Panc1 (cell line): ENCODE data around the gene STAB2. TPM values are rescaled to one million over a fixed set of nuclear protein-coding genes. Genes with fewer than 3 reads are reported as not detected.

Experiments used
- ATAC-seq: fragments of 200-7000 bp; cut with Tn5 transposase; 2 replicates; pipeline ENCODE4 v1.9.1; 2020; ENCODE audit warnings: mild to moderate bottlenecking, moderate library complexity
- BruUV-seq: library from RNA; stranded (reverse); fragments of 400-500 nt; replicated peaks from 2 replicates; lab custom pipeline; 2021; lab: Mats Ljungman, UMichigan
- CTCF ChIA-PET: fragments of 300-600 bp; sonication (Branson Sonifier 250); formaldehyde crosslinking; loops from one replicate; lab custom pipeline; 2022; ENCODE audit warnings: antibody characterized with exemption; lab: Charles Lee
- POLR2A ChIA-PET: fragments of 300-600 bp; sonication (Branson Sonifier 250); formaldehyde crosslinking; loops from one replicate; lab custom pipeline; 2022; ENCODE audit warnings: antibody characterized with exemption; lab: Charles Lee
- DNase-seq: peaks from one replicate; pipeline ENCODE4 v3.0.0-alpha.2; 2010; ENCODE audit warnings: low read depth, low spot score
- H3K27ac ChIP-seq: 2 replicates; pipeline ENCODE4 v1.5.1; 2011; ENCODE audit warnings: mild to moderate bottlenecking, low read length, inconsistent platforms
- H3K27me3 ChIP-seq: fragments of 200-500 bp; sonication (Bioruptor generic); 2 replicates; pipeline ENCODE4 v1.6.0; 2014; ENCODE audit warnings: low read length, inconsistent platforms; ENCODE audit not compliant: control insufficient read depth, insufficient read depth
- H3K36me3 ChIP-seq: fragments of 200-500 bp; sonication (Bioruptor generic); 2 replicates; pipeline ENCODE4 v1.5.1; 2014; ENCODE audit warnings: inconsistent platforms, mild to moderate bottlenecking, low read length, moderate library complexity; ENCODE audit not compliant: control insufficient read depth, insufficient read depth
- H3K4me1 ChIP-seq: 2 replicates; pipeline ENCODE4 v1.5.1; 2011; ENCODE audit warnings: inconsistent platforms, mild to moderate bottlenecking, low read length, moderate library complexity; ENCODE audit not compliant: control insufficient read depth, insufficient read depth
- H3K4me3 ChIP-seq, 2 experiments: 2 replicates each; pipeline ENCODE4 v1.5.1; 2011 to 2012; ENCODE audit warnings: low read depth in 2 of 2, low read length in 2 of 2, mild to moderate bottlenecking in 2 of 2, inconsistent platforms in 1 of 2, moderate library complexity in 1 of 2
- H3K9me3 ChIP-seq: fragments of 200-500 bp; sonication (Bioruptor generic); 2 replicates; pipeline ENCODE4 v1.5.1; 2014; ENCODE audit warnings: low read depth, mild to moderate bottlenecking, inconsistent platforms, low read length, moderate library complexity; ENCODE audit not compliant: control insufficient read depth, insufficient read depth
- POLR2AphosphoS5 ChIP-seq: IDR thresholded peaks from 2 replicates; pipeline ENCODE4 v1.6.1; 2012; ENCODE audit warnings: mild to moderate bottlenecking, low read depth, low read length, moderate library complexity
- REST ChIP-seq, 2 experiments: IDR thresholded peaks; 2 replicates each; pipeline ENCODE4 v1.6.1; 2011 to 2012; ENCODE audit warnings: low read depth in 2 of 2, control low read depth in 1 of 2, low read length in 1 of 2, mild to moderate bottlenecking in 1 of 2, moderate library complexity in 1 of 2; ENCODE audit not compliant: insufficient read depth in 1 of 2
- SIN3A ChIP-seq: IDR thresholded peaks from 2 replicates; pipeline ENCODE4 v1.6.1; 2012; ENCODE audit warnings: low read depth, mild to moderate bottlenecking, low read length, moderate library complexity, borderline replicate concordance; ENCODE audit not compliant: insufficient read depth
- TCF7L2 ChIP-seq: IDR thresholded peaks from 2 replicates; pipeline ENCODE4 v1.6.1; 2011; ENCODE audit warnings: mild to moderate bottlenecking, low read depth, low read length, inconsistent platforms
- in situ Hi-C: cut with HindIII; loops from 2 replicates; pipeline ENCODE4 v1.10.0; 2016; ENCODE audit warnings: low sequenced_read_pairs, low pct_unique_long_range_greater_than_20kb
- intact Hi-C: fragments of 100-400 bp; cut with micrococcal nuclease; formaldehyde crosslinking; loops from one replicate; pipeline ENCODE4 v1.10.0; 2022; ENCODE audit not compliant: unreplicated experiment
- total RNA-seq: library from RNA; stranded (reverse); gene quantifications from one replicate; pipeline ENCODE4 v1.2.1, GENCODE V29; 2021; ENCODE audit not compliant: unreplicated experiment
- TF ChIP-seq, protein P1 (sequence below): fragments of 450-650 bp; IDR thresholded peaks from 2 replicates; pipeline ENCODE4 v1.5.1; 2017; ENCODE audit warnings: mild to moderate bottlenecking

STAB2 gene
- total RNA-seq, 1 experiment from 2014 or later = not detected

DNA sequence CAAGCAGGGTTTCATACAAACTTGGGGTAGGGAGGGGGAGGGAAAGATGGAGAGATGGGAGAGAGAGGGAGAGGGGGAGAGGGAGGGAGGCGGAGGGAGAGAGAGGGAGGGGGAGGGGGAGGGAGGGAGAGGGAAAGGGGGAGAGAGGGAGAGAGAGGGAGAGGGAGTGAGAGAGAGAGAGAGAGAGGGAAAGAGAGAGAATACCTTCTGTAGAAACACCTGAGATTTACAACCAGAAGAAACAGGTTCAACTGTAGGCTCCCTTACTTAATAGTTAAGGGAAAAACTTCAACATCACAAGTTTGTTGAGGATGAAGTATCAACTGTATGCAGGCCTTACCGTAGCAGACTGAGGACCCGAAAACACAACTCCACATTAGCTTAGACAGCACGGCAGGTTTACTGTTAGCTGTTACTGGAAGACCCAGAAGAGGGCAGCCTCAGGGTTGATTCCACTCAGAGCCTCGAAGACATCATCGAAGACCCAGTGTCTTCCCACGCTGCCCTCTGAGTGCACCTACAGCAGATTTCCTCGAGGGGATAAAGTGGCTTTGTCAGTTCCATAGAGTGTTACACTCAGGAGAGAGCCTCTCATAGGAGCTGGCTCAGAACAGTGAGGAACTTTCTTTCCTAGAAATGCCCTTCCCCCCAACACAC is 181.5 kb downstream of the STAB2 start:
- H3K9me3 ChIP-seq = no peaks in the 10 kb centered on the region
- ChIA-PET POLR2A (no interaction called here), CTCF (no interaction called here)
- ATAC-seq (peak; percentile 70), DNase-seq (no peak)
- no peak overlapping the region for H3K27ac ChIP-seq
- H3K27me3 ChIP-seq = no peaks in the 10 kb centered on the region
- TF ChIP-seq REST (IDR thresholded peaks at IDR 0.05; ENCODE audit: insufficient read depth in 1 of 2, low read depth in 2 of 2, low read length in 1 of 2) = no peak
- TF ChIP-seq, protein P1, sequence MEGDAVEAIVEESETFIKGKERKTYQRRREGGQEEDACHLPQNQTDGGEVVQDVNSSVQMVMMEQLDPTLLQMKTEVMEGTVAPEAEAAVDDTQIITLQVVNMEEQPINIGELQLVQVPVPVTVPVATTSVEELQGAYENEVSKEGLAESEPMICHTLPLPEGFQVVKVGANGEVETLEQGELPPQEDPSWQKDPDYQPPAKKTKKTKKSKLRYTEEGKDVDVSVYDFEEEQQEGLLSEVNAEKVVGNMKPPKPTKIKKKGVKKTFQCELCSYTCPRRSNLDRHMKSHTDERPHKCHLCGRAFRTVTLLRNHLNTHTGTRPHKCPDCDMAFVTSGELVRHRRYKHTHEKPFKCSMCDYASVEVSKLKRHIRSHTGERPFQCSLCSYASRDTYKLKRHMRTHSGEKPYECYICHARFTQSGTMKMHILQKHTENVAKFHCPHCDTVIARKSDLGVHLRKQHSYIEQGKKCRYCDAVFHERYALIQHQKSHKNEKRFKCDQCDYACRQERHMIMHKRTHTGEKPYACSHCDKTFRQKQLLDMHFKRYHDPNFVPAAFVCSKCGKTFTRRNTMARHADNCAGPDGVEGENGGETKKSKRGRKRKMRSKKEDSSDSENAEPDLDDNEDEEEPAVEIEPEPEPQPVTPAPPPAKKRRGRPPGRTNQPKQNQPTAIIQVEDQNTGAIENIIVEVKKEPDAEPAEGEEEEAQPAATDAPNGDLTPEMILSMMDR = no peak
- intact Hi-C loops (no loop called here), in situ Hi-C loops (no loop called here)
- no peaks in the 10 kb centered on the region for H3K36me3 ChIP-seq
- no TSS peak for BruUV-seq
- no peaks in the 10 kb centered on the region for H3K4me1 ChIP-seq
- no peak overlapping the region for H3K4me3 ChIP-seq

GRCh38 chr12:103769240-103769945 is 182.3 kb downstream of the STAB2 start:
- POLR2A ChIA-PET = no interaction called here
- CTCF ChIA-PET = interaction anchor here (0.7 kb wide), 1 partner anchor 339 kb away, joined by 3 read pairs; no protein-coding TSS in a partner anchor
- no TSS peak for BruUV-seq
- Histone ChIP-seq H3K36me3 (no peaks in the 10 kb centered on the region), H3K4me1 (no peaks in the 10 kb centered on the region), H3K27me3 (no peaks in the 10 kb centered on the region), H3K27ac (no peak overlapping the region), H3K4me3 (no peak overlapping the region), H3K9me3 (no peaks in the 10 kb centered on the region)
- ATAC-seq = peak; percentile 42
- intact Hi-C loops (no loop called here), in situ Hi-C loops (no loop called here)
- no peak for DNase-seq
- no peak for TF ChIP-seq TCF7L2
- TF ChIP-seq REST (IDR thresholded peaks at IDR 0.05; ENCODE audit: insufficient read depth in 1 of 2, low read depth in 2 of 2, low read length in 1 of 2) = no peak
- TF ChIP-seq POLR2AphosphoS5 = no peak
- TF ChIP-seq, protein P1 = no peak
- TF ChIP-seq SIN3A = no peak
